ENCODE results near the gene NDST4. TPM values are rescaled to one million over a fixed set of nuclear protein-coding genes. Genes with fewer than 3 reads are reported as not detected.
A peak's percentile ranks its signal among the peaks of the same experiment; 100 is the strongest.

Gene NDST4
- total and polyA plus RNA-seq, 8 donors: 0.34 to 1.2 (median 0.74) TPM; not detected in 2

GRCh38 chr4:114815760-114816159 is 297.7 kb downstream of the NDST4 start:
- Histone ChIP-seq H3K9me3 (no peaks in the 10 kb centered on the region), H3K4me1 (no peaks in the 10 kb centered on the region), H3K4me3 (no peak overlapping the region), H3K27me3 (no peaks in the 10 kb centered on the region), H3K36me3 (no peaks in the 10 kb centered on the region), H3K27ac (no peak overlapping the region)
- no peak for TF ChIP-seq CTCF (IDR thresholded peaks at IDR 0.05)
- ATAC-seq (no peak), DNase-seq (no peak)
- intact Hi-C loops (cut with DNase I): no loop called here

DNA sequence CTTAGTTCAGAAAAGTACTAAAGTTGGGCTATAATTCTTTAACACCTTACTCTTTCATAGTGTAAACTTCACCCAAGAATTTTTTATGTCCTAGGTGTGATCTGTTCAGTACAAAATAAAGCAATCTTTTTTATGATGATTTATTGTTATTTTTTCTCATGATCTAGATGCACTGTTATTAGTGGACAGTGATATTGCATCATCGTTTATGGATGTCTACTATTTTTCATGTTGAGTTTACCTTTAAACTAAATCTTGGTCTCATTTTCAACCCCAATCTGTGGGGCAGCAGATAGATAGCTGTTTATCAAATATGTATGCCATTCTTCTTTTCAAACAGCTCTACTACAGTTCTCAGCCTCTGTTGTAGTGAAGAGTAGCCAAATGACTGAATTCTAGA is 299.5 kb downstream of the NDST4 start:
- Histone ChIP-seq H3K27ac (no peak overlapping the region), H3K27me3 (no peaks in the 10 kb centered on the region), H3K4me1 (no peaks in the 10 kb centered on the region), H3K4me3 (no peak overlapping the region), H3K9me3 (no peaks in the 10 kb centered on the region), H3K36me3 (no peaks in the 10 kb centered on the region)
- no peak for TF ChIP-seq CTCF (IDR thresholded peaks at IDR 0.05)
- intact Hi-C loops (cut with DNase I): no loop called here
- DNase-seq: no peak
- no peak for ATAC-seq

DNA sequence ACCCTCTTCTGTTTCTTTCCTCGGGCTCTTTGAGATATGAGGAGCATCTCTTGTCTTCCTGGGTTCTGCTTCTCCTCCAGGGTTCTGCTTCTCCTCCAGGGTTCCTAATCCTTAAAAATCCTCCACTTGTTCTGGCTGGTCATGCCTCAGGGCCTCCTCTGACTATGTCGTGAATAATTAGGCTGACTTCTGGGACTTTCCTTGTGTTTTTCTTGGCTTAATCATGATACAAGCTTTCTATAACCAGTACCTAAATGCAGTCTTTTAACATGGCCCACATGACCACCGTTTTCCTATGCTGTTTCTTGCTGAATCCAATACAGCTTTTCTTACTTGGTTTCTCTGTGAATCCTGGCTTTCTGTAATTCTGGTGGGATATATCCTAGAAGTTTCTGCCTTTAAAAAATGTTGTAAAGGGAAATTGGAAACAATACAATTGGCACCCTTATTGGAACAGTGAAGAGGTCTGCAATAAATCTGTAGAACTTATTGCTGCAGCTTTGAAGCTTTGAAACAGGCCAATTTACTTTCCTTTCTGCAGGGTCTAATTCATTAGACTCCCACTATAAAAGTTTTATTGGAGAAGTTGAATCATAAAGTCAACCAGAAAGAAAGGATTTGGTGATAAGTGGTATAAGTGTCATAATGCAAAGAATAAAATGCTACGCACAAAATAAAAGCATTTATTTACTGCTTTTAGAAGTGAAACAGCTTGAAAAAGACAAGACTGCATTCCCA is 301.7 kb downstream of the NDST4 start:
- Histone ChIP-seq H3K27ac (no peak overlapping the region), H3K4me3 (no peak overlapping the region), H3K9me3 (no peaks in the 10 kb centered on the region), H3K36me3 (no peaks in the 10 kb centered on the region), H3K4me1 (no peaks in the 10 kb centered on the region), H3K27me3 (no peaks in the 10 kb centered on the region)
- TF ChIP-seq CTCF (IDR thresholded peaks at IDR 0.05): no peak
- no peak for ATAC-seq
- intact Hi-C loops (cut with DNase I): no loop called here
- peak in 2 of 4 donors; percentile 19 to 27 for DNase-seq

DNA sequence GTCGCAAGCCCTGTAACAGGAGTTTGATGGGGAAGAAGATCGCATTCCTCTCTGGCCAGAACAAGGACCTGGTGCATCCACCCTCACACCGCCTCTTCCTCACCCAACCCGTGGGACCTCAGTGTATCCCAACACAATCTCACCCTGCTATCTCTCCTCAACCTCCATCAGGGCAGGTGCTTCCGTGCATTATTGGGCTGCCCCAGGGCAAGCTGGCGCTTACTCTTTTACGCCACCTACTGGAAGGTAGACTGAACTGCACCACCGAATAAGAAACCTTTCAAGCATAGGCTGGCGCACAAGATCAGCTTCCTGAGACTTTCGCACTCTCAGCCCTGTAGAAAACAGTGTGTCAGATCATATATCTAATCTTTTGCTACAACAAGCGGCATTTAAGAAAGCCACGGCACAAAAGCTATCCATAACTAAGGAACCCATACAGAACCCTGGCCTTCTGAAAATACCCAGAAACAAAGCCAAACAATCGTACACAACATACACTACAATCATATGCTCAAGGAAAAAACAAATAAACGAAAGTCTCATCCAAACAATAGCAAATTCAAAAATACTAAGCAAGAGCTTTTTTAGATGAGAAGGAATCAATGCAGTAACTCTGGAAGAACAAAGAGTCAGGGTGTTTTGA is 305.5 kb downstream of the NDST4 start:
- peak; percentile 90 for ATAC-seq
- intact Hi-C loops (cut with DNase I): no loop called here
- Histone ChIP-seq H3K9me3 (no peaks in the 10 kb centered on the region), H3K27ac (no peak overlapping the region), H3K4me3 (no peak overlapping the region), H3K27me3 (no peaks in the 10 kb centered on the region), H3K4me1 (no peaks in the 10 kb centered on the region), H3K36me3 (no peaks in the 10 kb centered on the region)
- TF ChIP-seq CTCF (IDR thresholded peaks at IDR 0.05): peak; percentile 54 to 65
- DNase-seq: peak in 2 of 4 donors; percentile 3 to 33

GRCh38 chr4:114807357-114807756 is 306.1 kb downstream of the NDST4 start:
- Histone ChIP-seq H3K9me3 (no peaks in the 10 kb centered on the region), H3K4me1 (no peaks in the 10 kb centered on the region), H3K36me3 (no peaks in the 10 kb centered on the region), H3K27ac (no peak overlapping the region), H3K27me3 (no peaks in the 10 kb centered on the region), H3K4me3 (no peak overlapping the region)
- intact Hi-C loops (cut with DNase I): no loop called here
- ATAC-seq (no peak), DNase-seq (peak in 1 of 4 donors; percentile 14)
- TF ChIP-seq CTCF (IDR thresholded peaks at IDR 0.05): no peak
